NT2/D1 (cell line): ENCODE measurements around the gene CHTOP.

ENCODE experiments used
- SUZ12 ChIP-seq: IDR thresholded peaks from 2 replicates; pipeline ENCODE4 v1.6.1; 2011; ENCODE audit not compliant: insufficient read length, insufficient read depth; ENCODE audit errors: extremely low read depth
- ZNF274 ChIP-seq: IDR thresholded peaks from 2 replicates; pipeline ENCODE4 v1.6.1; 2011; ENCODE audit warnings: mild to moderate bottlenecking, low read depth, low read length

- no peak for TF ChIP-seq SUZ12
- no peak for TF ChIP-seq ZNF274
These were observed 23.0 kb upstream of the CHTOP start for GRCh38 chr1:153610811-153611301.
